Endothelial cell of umbilical vein (primary cell): ENCODE measurements around the gene SYNE1. TPM values are rescaled to one million over a fixed set of nuclear protein-coding genes. Genes with fewer than 3 reads are reported as not detected.
"Not testable (repeated sequence)": the region's sequence is repeated elsewhere in the genome, so short reads cannot be mapped to it uniquely, and the experiment has no call there.

ENCODE experiments used
- BruUV-seq: library from RNA; stranded (reverse); fragments of 400-500 nt; replicated peaks from 2 replicates; lab custom pipeline; 2021; lab: Mats Ljungman, UMichigan
- CTCF ChIA-PET: fragments of 300-600, 350-600 bp; sonication (Branson Sonifier 250); formaldehyde crosslinking; loops from one replicate; lab custom pipeline; 2021; ENCODE audit warnings: antibody characterized with exemption, inconsistent platforms; lab: Charles Lee
- POLR2A ChIA-PET: fragments of 300-600, 350-600 bp; sonication (Branson Sonifier 250); formaldehyde crosslinking; loops from one replicate; lab custom pipeline; 2021; ENCODE audit warnings: antibody characterized with exemption, inconsistent platforms; lab: Charles Lee
- DNase-seq: peaks from one replicate; pipeline ENCODE4 v3.0.0-alpha.2; 2011; ENCODE audit warnings: low read depth, low spot score
- FAIRE-seq: peaks from 2 replicates; lab custom pipeline; 2011; peaks lifted over from hg19 to GRCh38; lab: Jason Lieb, UNC
- H2AFZ ChIP-seq: 2 replicates; pipeline ENCODE4 v1.6.0; 2012; ENCODE audit warnings: low read depth, low read length, control low read depth, inconsistent platforms
- H3K27ac ChIP-seq: 2 replicates; pipeline ENCODE4 v1.5.1; 2011; ENCODE audit warnings: low read depth, mild to moderate bottlenecking, control low read depth, low read length, moderate library complexity; ENCODE audit not compliant: insufficient read depth
- H3K27me3 ChIP-seq, 2 experiments: 2 replicates each; pipeline versions ENCODE4 v1.6.0 to v1.6.1; 2011; ENCODE audit warnings: low read length in 2 of 2, mixed read lengths in 1 of 2; ENCODE audit not compliant: control insufficient read depth in 2 of 2, insufficient read depth in 2 of 2
- H3K36me3 ChIP-seq, 2 experiments: 2 replicates in 1 of 2; 3 replicates in 1 of 2; pipeline ENCODE4 v1.5.1; 2011; ENCODE audit warnings: low read length in 2 of 2, mild to moderate bottlenecking in 1 of 2, moderate library complexity in 1 of 2; ENCODE audit not compliant: control insufficient read depth in 2 of 2, insufficient read depth in 2 of 2; ENCODE audit errors: extremely low read depth in 1 of 2
- H3K4me1 ChIP-seq: 3 replicates; pipeline ENCODE4 v1.5.1; 2011; ENCODE audit warnings: mild to moderate bottlenecking, low read length; ENCODE audit not compliant: control insufficient read depth, insufficient read depth; ENCODE audit errors: extremely low read depth
- H3K4me2 ChIP-seq: 2 replicates; pipeline ENCODE4 v1.6.1; 2011; ENCODE audit warnings: low read length, control low read depth, mixed read lengths; ENCODE audit not compliant: insufficient read depth
- H3K4me3 ChIP-seq, 3 experiments: fragments of 200-600 bp in 1 of 3; sonication (generic), shearing (Covaris generic) in 1 of 3; replicated peaks in 1 of 3; 2 replicates each; pipeline ENCODE4 v1.5.1; 2011 to 2016; ENCODE audit warnings: control low read depth in 3 of 3, low read length in 3 of 3, mild to moderate bottlenecking in 2 of 3, inconsistent platforms in 1 of 3, low read depth in 1 of 3, moderate library complexity in 1 of 3; ENCODE audit not compliant: insufficient read depth in 1 of 3
- H3K79me2 ChIP-seq: 2 replicates; pipeline ENCODE4 v1.6.0; 2012; ENCODE audit warnings: low read length, inconsistent platforms; ENCODE audit not compliant: control insufficient read depth, insufficient read depth
- H3K9ac ChIP-seq: replicated peaks from 2 replicates; pipeline ENCODE3; 2011; ENCODE audit warnings: low read length, control low read depth; ENCODE audit not compliant: insufficient read depth; ENCODE audit errors: extremely low read depth
- H3K9me1 ChIP-seq: replicated peaks from 3 replicates; pipeline ENCODE4 v1.6.0; 2011; ENCODE audit warnings: mild to moderate bottlenecking, low read length; ENCODE audit not compliant: control insufficient read depth, insufficient read depth; ENCODE audit errors: extremely low read depth
- H3K9me3 ChIP-seq: replicated peaks from 2 replicates; pipeline ENCODE4 v1.5.1; 2012; ENCODE audit warnings: low read length, inconsistent platforms; ENCODE audit not compliant: control insufficient read depth, insufficient read depth
- H4K20me1 ChIP-seq: replicated peaks from 2 replicates; pipeline ENCODE3; 2011; ENCODE audit warnings: mild to moderate bottlenecking, low read length; ENCODE audit not compliant: control insufficient read depth, insufficient read depth; ENCODE audit errors: extremely low read depth
- EZH2 ChIP-seq: IDR thresholded peaks from 2 replicates; pipeline ENCODE4 v1.6.1; 2012; ENCODE audit warnings: borderline replicate concordance, low read depth, mild to moderate bottlenecking, moderate library complexity, low read length, inconsistent platforms; ENCODE audit not compliant: severe bottlenecking
- FOS ChIP-seq: IDR thresholded peaks from 2 replicates; pipeline ENCODE4 v1.6.1; 2011; ENCODE audit warnings: mild to moderate bottlenecking, low read length, moderate library complexity, borderline replicate concordance; ENCODE audit not compliant: insufficient read depth
- GATA2 ChIP-seq: IDR thresholded peaks from 2 replicates; pipeline ENCODE4 v1.7.0; 2011; ENCODE audit warnings: low read depth, mild to moderate bottlenecking, moderate library complexity, mixed read lengths, low read length; ENCODE audit not compliant: insufficient read length, insufficient read depth
- JUN ChIP-seq: IDR thresholded peaks from 2 replicates; pipeline ENCODE4 v1.6.1; 2011; ENCODE audit warnings: borderline replicate concordance, low read depth; ENCODE audit not compliant: insufficient read length, insufficient read depth
- MAX ChIP-seq: IDR thresholded peaks from 2 replicates; pipeline ENCODE4 v1.6.1; 2011; ENCODE audit not compliant: insufficient read depth, insufficient read length
- MYC ChIP-seq: IDR thresholded peaks from one replicate; pipeline ENCODE4 v1.6.1; 2011; ENCODE audit warnings: mild to moderate bottlenecking, low read depth, low read length
- POLR2A ChIP-seq: IDR thresholded peaks from 2 replicates; pipeline ENCODE4 v1.6.1; 2012; ENCODE audit warnings: low read depth, mild to moderate bottlenecking, control low read depth, low read length
- POLR2AphosphoS5 ChIP-seq: IDR thresholded peaks from 2 replicates; pipeline ENCODE4 v1.6.1; 2012; ENCODE audit warnings: low read depth, mild to moderate bottlenecking, control low read depth, low read length, moderate library complexity; ENCODE audit not compliant: insufficient read depth
- dilution Hi-C: fragments of 300-500 bp; cut with MboI; formaldehyde crosslinking; loops from one replicate; pipeline ENCODE4 v1.15.0; 2019; ENCODE audit warnings: low sequenced_read_pairs; ENCODE audit not compliant: extremely low pct_ligation_motif_present
- intact Hi-C: fragments of 100-400 bp; cut with micrococcal nuclease; formaldehyde crosslinking; loops from one replicate; pipeline ENCODE4 v1.10.0; 2022
- polyA plus RNA-seq, 4 experiments: library from polyadenylated mRNA; depleted of rRNA in 3 of 4; stranded (reverse) in 3 of 4; unstranded in 1 of 4; fragments of >200 nt; gene quantifications; 2 replicates each; pipeline versions ENCODE4 v1.2.1 to v1.2.3, GENCODE V29; 2011 to 2012; ENCODE audit warnings: missing spikeins in 1 of 4
- total RNA-seq: library from RNA; stranded (reverse); gene quantifications from 2 replicates; pipeline ENCODE4 v1.2.3, GENCODE V29; 2021
- TF ChIP-seq, protein P1 (sequence below), 2 donors: IDR thresholded peaks; 1 replicate in 1 of 2; 2 replicates in 1 of 2; pipeline ENCODE4 v1.5.1; 2011; ENCODE audit warnings: low read length in 2 of 2, mild to moderate bottlenecking in 2 of 2, moderate library complexity in 2 of 2, control low read depth in 1 of 2, inconsistent platforms in 1 of 2, low read depth in 1 of 2; ENCODE audit not compliant: insufficient read depth in 1 of 2; ENCODE audit errors: extremely low read depth in 1 of 2

SYNE1 gene
- total and polyA plus RNA-seq, 2 donors (not counting 3 experiments of a cell fraction or from before 2014, with no cell fraction given), result 26.5 to 52.3 TPM

DNA sequence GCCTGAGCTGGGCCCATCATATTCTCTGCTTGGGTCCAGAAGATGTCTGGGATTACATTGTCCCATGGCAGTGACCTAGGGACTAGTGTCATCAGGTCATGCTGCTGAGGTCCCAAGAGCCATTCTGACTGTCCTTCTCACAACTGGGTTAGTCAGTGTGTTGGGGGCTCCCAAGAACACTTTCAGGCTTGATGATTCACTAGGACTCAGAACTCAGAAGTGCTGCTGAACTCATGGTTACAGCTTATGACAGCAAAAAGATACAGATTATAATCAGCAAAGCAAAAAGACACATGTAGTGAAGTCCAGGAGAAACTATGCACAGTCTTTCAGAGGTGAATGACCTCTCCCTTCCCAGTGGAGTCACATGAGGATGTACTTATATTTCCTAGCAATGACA, 107.8 kb downstream of the SYNE1 start:
- Histone ChIP-seq H2AFZ (no peak overlapping the region), H3K27me3 (no peaks in the 10 kb centered on the region), H3K27ac (no peak overlapping the region), H3K4me3 (no peak overlapping the region), H3K9ac (no peak overlapping the region), H3K79me2 (no peaks in the 10 kb centered on the region), H3K9me3 (no peaks in the 10 kb centered on the region), H3K4me2 (no peak overlapping the region), H3K4me1 (no peaks in the 10 kb centered on the region), H3K36me3 (no peaks in the 10 kb centered on the region), H4K20me1 (no peaks in the 10 kb centered on the region), H3K9me1 (no peaks in the 10 kb centered on the region)
- BruUV-seq, result no TSS peak
- FAIRE-seq (no peak), DNase-seq (no peak)
- no peak for TF ChIP-seq EZH2
- no peak for TF ChIP-seq POLR2A
- TF ChIP-seq, protein P1, sequence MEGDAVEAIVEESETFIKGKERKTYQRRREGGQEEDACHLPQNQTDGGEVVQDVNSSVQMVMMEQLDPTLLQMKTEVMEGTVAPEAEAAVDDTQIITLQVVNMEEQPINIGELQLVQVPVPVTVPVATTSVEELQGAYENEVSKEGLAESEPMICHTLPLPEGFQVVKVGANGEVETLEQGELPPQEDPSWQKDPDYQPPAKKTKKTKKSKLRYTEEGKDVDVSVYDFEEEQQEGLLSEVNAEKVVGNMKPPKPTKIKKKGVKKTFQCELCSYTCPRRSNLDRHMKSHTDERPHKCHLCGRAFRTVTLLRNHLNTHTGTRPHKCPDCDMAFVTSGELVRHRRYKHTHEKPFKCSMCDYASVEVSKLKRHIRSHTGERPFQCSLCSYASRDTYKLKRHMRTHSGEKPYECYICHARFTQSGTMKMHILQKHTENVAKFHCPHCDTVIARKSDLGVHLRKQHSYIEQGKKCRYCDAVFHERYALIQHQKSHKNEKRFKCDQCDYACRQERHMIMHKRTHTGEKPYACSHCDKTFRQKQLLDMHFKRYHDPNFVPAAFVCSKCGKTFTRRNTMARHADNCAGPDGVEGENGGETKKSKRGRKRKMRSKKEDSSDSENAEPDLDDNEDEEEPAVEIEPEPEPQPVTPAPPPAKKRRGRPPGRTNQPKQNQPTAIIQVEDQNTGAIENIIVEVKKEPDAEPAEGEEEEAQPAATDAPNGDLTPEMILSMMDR (IDR thresholded peaks at IDR 0.05; ENCODE audit: extremely low read depth in 1 of 2, insufficient read depth in 1 of 2, low read depth in 1 of 2, low read length in 2 of 2), result no peak
- TF ChIP-seq POLR2AphosphoS5, result no peak
- TF ChIP-seq GATA2, result no peak
- TF ChIP-seq FOS, result no peak
- TF ChIP-seq MYC, result no peak
- no peak for TF ChIP-seq JUN
- TF ChIP-seq MAX, result no peak
- POLR2A ChIA-PET, result no interaction called here
- dilution Hi-C loops, result no loop called here
- CTCF ChIA-PET, result interaction anchor here (1.4 kb wide), 1 partner anchor 8 kb away, joined by 3 read pairs; no protein-coding TSS in a partner anchor
- intact Hi-C loops, result no loop called here

DNA sequence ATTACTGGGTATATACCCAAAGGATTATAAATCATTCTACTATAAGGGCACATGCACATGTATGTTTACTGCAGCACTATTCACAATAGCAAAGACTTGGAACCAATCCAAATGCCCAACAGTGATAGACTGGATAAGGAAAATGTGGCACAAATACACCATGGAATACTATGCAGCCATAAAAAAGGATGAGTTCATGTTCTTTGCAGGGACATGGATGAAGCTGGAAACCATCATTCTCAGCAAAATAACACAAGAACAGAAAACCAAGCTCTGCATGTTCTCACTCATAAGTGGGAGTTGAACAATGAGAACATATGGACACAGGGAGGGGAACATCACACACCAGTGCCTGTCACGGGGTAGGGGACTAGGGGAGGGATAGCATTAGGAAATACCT, 123.0 kb downstream of the SYNE1 start:
- H4K20me1 ChIP-seq, POLR2A ChIA-PET, H3K27ac ChIP-seq, H3K4me1 ChIP-seq, H3K9me3 ChIP-seq, H3K79me2 ChIP-seq, intact Hi-C loops, H2AFZ ChIP-seq, H3K9ac ChIP-seq, H3K9me1 ChIP-seq, CTCF ChIA-PET, dilution Hi-C loops, H3K36me3 ChIP-seq, DNase-seq, H3K27me3 ChIP-seq, FAIRE-seq, H3K4me3 ChIP-seq, BruUV-seq, H3K4me2 ChIP-seq: not testable (repeated sequence)
